Uterus (tissue), 2 donors: Measurements from ENCODE around the gene MAP3K14.

Experiments used
- POLR2A ChIP-seq, 2 donors: fragments of 450-650 bp; IDR thresholded peaks; one replicate each; pipeline ENCODE4 v1.6.1; 2016; ENCODE audit warnings: antibody characterized with exemption in 2 of 2, mild to moderate bottlenecking in 1 of 2, moderate library complexity in 1 of 2
- TF ChIP-seq, protein P1 (sequence below), 4 experiments: fragments of 200-600 bp in 2 of 4; fragments of 450-650 bp in 2 of 4; sonication (generic) in 2 of 4; IDR thresholded peaks; one replicate each; pipeline ENCODE4 v1.5.1; 2016 to 2019; ENCODE audit warnings: antibody characterized with exemption in 4 of 4, mild to moderate bottlenecking in 2 of 4, moderate library complexity in 1 of 4

DNA sequence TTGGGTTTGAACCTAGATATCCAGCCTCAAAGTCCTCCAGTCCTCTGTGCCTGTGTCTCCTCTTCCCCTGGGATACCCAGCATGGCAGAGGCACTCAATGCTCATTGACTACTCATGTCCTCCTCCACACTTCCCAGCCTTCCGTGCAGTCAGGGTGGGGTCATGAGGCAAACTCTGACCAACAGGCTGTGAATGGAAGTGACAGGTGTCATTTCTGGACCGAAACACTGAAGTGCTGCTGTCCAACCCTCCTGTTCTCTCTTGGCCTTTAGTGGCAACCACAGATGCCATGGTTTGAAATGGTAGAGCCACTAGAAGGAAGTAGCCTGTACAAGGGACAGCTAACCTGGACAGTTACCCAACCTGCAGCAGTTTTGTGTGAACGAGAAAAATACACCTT is 46.7 kb upstream of the MAP3K14 start:
- TF ChIP-seq, protein P1, sequence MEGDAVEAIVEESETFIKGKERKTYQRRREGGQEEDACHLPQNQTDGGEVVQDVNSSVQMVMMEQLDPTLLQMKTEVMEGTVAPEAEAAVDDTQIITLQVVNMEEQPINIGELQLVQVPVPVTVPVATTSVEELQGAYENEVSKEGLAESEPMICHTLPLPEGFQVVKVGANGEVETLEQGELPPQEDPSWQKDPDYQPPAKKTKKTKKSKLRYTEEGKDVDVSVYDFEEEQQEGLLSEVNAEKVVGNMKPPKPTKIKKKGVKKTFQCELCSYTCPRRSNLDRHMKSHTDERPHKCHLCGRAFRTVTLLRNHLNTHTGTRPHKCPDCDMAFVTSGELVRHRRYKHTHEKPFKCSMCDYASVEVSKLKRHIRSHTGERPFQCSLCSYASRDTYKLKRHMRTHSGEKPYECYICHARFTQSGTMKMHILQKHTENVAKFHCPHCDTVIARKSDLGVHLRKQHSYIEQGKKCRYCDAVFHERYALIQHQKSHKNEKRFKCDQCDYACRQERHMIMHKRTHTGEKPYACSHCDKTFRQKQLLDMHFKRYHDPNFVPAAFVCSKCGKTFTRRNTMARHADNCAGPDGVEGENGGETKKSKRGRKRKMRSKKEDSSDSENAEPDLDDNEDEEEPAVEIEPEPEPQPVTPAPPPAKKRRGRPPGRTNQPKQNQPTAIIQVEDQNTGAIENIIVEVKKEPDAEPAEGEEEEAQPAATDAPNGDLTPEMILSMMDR (IDR thresholded peaks at IDR 0.05), result no peak
- TF ChIP-seq POLR2A (IDR thresholded peaks at IDR 0.05), result no peak
